Uterus (tissue), 4 donors: ENCODE measurements around the gene RIPOR3. TPM values are rescaled to one million over a fixed set of nuclear protein-coding genes. Genes with fewer than 3 reads are reported as not detected.
"Not testable (repeated sequence)": the region's sequence is repeated elsewhere in the genome, so short reads cannot be mapped to it uniquely, and the experiment has no call there.

Experiments
- DNase-seq, 2 donors: peaks; one replicate each; pipeline ENCODE4 v3.0.0-alpha.2; 2019 to 2020
- H3K27ac ChIP-seq, 2 donors: fragments of 200-600 bp; sonication (generic); 1 replicate in 1 of 2; 2 replicates in 1 of 2; pipeline ENCODE4 v1.5.1; 2016 to 2018
- H3K27me3 ChIP-seq, 2 donors: fragments of 200-600 bp; sonication (generic); one replicate each; pipeline ENCODE4 v1.5.1; 2018 to 2019; ENCODE audit warnings: control low read depth in 1 of 2
- H3K36me3 ChIP-seq, 2 donors: fragments of 200-600 bp; sonication (generic); one replicate each; pipeline ENCODE4 v1.5.1; 2019; ENCODE audit warnings: control low read depth in 1 of 2
- H3K4me1 ChIP-seq, 2 donors: fragments of 200-600 bp; sonication (generic); one replicate each; pipeline ENCODE4 v1.5.1; 2018 to 2019; ENCODE audit warnings: control low read depth in 1 of 2
- H3K4me3 ChIP-seq, 2 donors: fragments of 200-600 bp; sonication (generic); 1 replicate in 1 of 2; 2 replicates in 1 of 2; pipeline ENCODE4 v1.5.1; 2018 to 2019; ENCODE audit warnings: mild to moderate bottlenecking in 1 of 2
- H3K9me3 ChIP-seq, 2 donors: fragments of 200-600 bp; sonication (generic); one replicate each; pipeline ENCODE4 v1.5.1; 2019; ENCODE audit warnings: control low read depth in 1 of 2
- CTCF ChIP-seq, 4 experiments: fragments of 200-600 bp in 2 of 4; fragments of 450-650 bp in 2 of 4; sonication (generic) in 2 of 4; IDR thresholded peaks; one replicate each; pipeline ENCODE4 v1.5.1; 2016 to 2019; ENCODE audit warnings: antibody characterized with exemption in 4 of 4, mild to moderate bottlenecking in 2 of 4, moderate library complexity in 1 of 4
- POLR2A ChIP-seq, 2 donors: fragments of 450-650 bp; IDR thresholded peaks; one replicate each; pipeline ENCODE4 v1.6.1; 2016; ENCODE audit warnings: antibody characterized with exemption in 2 of 2, mild to moderate bottlenecking in 1 of 2, moderate library complexity in 1 of 2
- intact Hi-C: fragments of 100-400 bp; cut with DNase I; formaldehyde crosslinking; loops from one replicate; pipeline ENCODE4 v1.15.1; 2023; ENCODE audit warnings: low total_unique reads
- total RNA-seq, 4 donors: library from RNA; depleted of rRNA in 3 of 4; stranded (reverse); fragments of >200 nt in 3 of 4; gene quantifications; one replicate each; pipeline versions ENCODE4 v1.1.0 to v1.2.4, GENCODE V29; 2014 to 2023
- donor health status: DM: yes; HTN: yes; CAD: no.

The RIPOR3 gene
- total RNA-seq, 4 donors from 2014 or later, result 9.1 to 85.4 (median 17.8) TPM

DNA sequence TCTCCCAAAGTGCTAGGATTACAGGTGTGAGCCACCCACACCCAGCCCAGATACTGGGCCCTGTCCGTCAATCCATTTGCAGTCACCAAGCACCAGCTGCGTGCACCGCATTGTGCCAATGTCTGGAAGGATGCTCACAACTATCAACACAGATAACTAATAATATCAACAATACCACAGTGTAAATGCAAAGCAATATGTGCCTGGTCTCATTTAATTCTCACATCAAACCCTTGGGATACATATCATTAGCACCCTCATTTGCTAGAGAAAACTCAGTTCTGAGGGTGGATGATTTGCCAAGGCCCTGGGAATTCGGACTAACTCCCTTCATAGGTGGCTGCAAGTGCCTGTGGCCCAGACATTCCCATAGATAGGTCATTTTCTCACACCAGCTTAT lies 14.5 kb downstream of the RIPOR3 start:
- intact Hi-C loops, result no loop called here
- no peak for DNase-seq
- TF ChIP-seq POLR2A (IDR thresholded peaks at IDR 0.05) (no peak), CTCF (IDR thresholded peaks at IDR 0.05) (no peak)
- H3K27ac ChIP-seq, result peak overlapping the region in 1 of 2 donors; percentile 82
- H3K9me3 ChIP-seq, result no peaks in the 10 kb centered on the region
- H3K4me1 ChIP-seq, result peaks cover 9 to 12% of the 10 kb centered on the region in 2 donors
- no peak overlapping the region for H3K4me3 ChIP-seq
- no peaks in the 10 kb centered on the region for H3K36me3 ChIP-seq
- no peaks in the 10 kb centered on the region for H3K27me3 ChIP-seq

GRCh38 chr20:50676377-50676731 lies 15.0 kb downstream of the RIPOR3 start:
- peak overlapping the region; percentile 78 to 82 for H3K27ac ChIP-seq

GRCh38 chr20:50675671-50676376 lies 15.5 kb downstream of the RIPOR3 start:
- H3K36me3 ChIP-seq, result no peaks in the 10 kb centered on the region
- H3K9me3 ChIP-seq, result no peaks in the 10 kb centered on the region
- peak overlapping the region; percentile 78 to 82 for H3K27ac ChIP-seq
- DNase-seq, result no peak
- no peak overlapping the region for H3K4me3 ChIP-seq
- TF ChIP-seq CTCF (IDR thresholded peaks at IDR 0.05), result no peak
- peaks cover 9 to 12% of the 10 kb centered on the region in 2 donors for H3K4me1 ChIP-seq
- no peaks in the 10 kb centered on the region for H3K27me3 ChIP-seq
- intact Hi-C loops, result no loop called here

More at GRCh38 chr20:50676377-50676731, 15.0 kb downstream of the RIPOR3 start:
- H3K36me3 ChIP-seq, H3K27me3 ChIP-seq, DNase-seq, H3K4me3 ChIP-seq, intact Hi-C loops, H3K9me3 ChIP-seq: not testable (repeated sequence)
- H3K4me1 ChIP-seq, result peaks cover 9 to 12% of the 10 kb centered on the region in 2 donors

- no peak overlapping the region for H3K4me3 ChIP-seq
- H3K9me3 ChIP-seq, result no peaks in the 10 kb centered on the region
- H3K27ac ChIP-seq, result peak overlapping the region; percentile 78 to 82
- DNase-seq, result no peak
- H3K4me1 ChIP-seq, result peaks cover 5 to 12% of the 10 kb centered on the region in 2 donors
- H3K36me3 ChIP-seq, result no peaks in the 10 kb centered on the region
- intact Hi-C loops, result no loop called here
- TF ChIP-seq CTCF (IDR thresholded peaks at IDR 0.05), result no peak
- no peak for TF ChIP-seq POLR2A (IDR thresholded peaks at IDR 0.05)
- H3K27me3 ChIP-seq, result no peaks in the 10 kb centered on the region
Observed at GRCh38 chr20:50674138-50674825, 17.1 kb downstream of the RIPOR3 start.

- H3K4me1 ChIP-seq, result peaks cover 5 to 12% of the 10 kb centered on the region in 2 donors
- peak in 1 of 2 donors; percentile 14 for TF ChIP-seq POLR2A (IDR thresholded peaks at IDR 0.05)
- TF ChIP-seq CTCF (IDR thresholded peaks at IDR 0.05), result no peak
- no peak overlapping the region for H3K4me3 ChIP-seq
- intact Hi-C loops, result no loop called here
- no peaks in the 10 kb centered on the region for H3K9me3 ChIP-seq
- H3K27ac ChIP-seq, result peak overlapping the region; percentile 78 to 82
- H3K27me3 ChIP-seq, result no peaks in the 10 kb centered on the region
- no peaks in the 10 kb centered on the region for H3K36me3 ChIP-seq
- peak; percentile 90 to 91 for DNase-seq
Observed at GRCh38 chr20:50673466-50674137, 17.7 kb downstream of the RIPOR3 start.
